HG02610 (cell line): ENCODE data around the gene CYB561D1.
"Not testable (repeated sequence)": the region's sequence is repeated elsewhere in the genome, so short reads cannot be mapped to it uniquely, and the experiment has no call there.

Experiments used
- ATAC-seq: cut with Tn5 transposase; IDR thresholded peaks from one replicate; pipeline ENCODE4 v1.9.1; 2021; ENCODE audit warnings: mild to moderate bottlenecking, moderate library complexity; ENCODE audit not compliant: unreplicated experiment

Gene CYB561D1

GRCh38 chr1:109493805-109494539, at the start of gene CYB561D1:
TSS of gene CYB561D1 (plus strand) at chr1:109494094. CDS start at chr1:109494140, 46 bp downstream.
- ATAC-seq: peak; percentile 86

GRCh38 chr1:109444346-109444745, 49.5 kb upstream of the CYB561D1 start:
- no peak for ATAC-seq

- ATAC-seq: not testable (repeated sequence)
Measured at GRCh38 chr1:109445949-109446695, 47.8 kb upstream of the CYB561D1 start.

GRCh38 chr1:109447524-109447923, 46.4 kb upstream of the CYB561D1 start:
- no peak for ATAC-seq

- no peak for ATAC-seq
Measured at GRCh38 chr1:109454497-109455133, 39.3 kb upstream of the CYB561D1 start.

- no peak for ATAC-seq
Measured at GRCh38 chr1:109457819-109458218, 36.1 kb upstream of the CYB561D1 start.

- ATAC-seq: no peak
Measured at GRCh38 chr1:109466125-109466451, 27.8 kb upstream of the CYB561D1 start.

- ATAC-seq: no peak
Measured at GRCh38 chr1:109466452-109467300, 27.2 kb upstream of the CYB561D1 start, which contains the start of gene SYPL2. TSS of gene SYPL2 (plus strand) at chr1:109466546. CDS start at chr1:109466844, 298 bp downstream.

GRCh38 chr1:109467301-109467777, 26.6 kb upstream of the CYB561D1 start:
- ATAC-seq: no peak

GRCh38 chr1:109468061-109468460, 25.8 kb upstream of the CYB561D1 start:
- no peak for ATAC-seq

GRCh38 chr1:109468903-109469302, 25.0 kb upstream of the CYB561D1 start:
- ATAC-seq: no peak

- ATAC-seq: no peak
Measured at GRCh38 chr1:109470245-109470644, 23.6 kb upstream of the CYB561D1 start.

GRCh38 chr1:109472779-109473178, 21.1 kb upstream of the CYB561D1 start:
- ATAC-seq: no peak

- not testable (repeated sequence) for ATAC-seq
Measured at GRCh38 chr1:109473284-109474057, 20.4 kb upstream of the CYB561D1 start.

- ATAC-seq: no peak
Measured at GRCh38 chr1:109474697-109475096, 19.2 kb upstream of the CYB561D1 start.

- ATAC-seq: no peak
Measured at GRCh38 chr1:109475261-109475660, 18.6 kb upstream of the CYB561D1 start.

GRCh38 chr1:109476825-109477224, 17.1 kb upstream of the CYB561D1 start:
- no peak for ATAC-seq

- no peak for ATAC-seq
Measured at GRCh38 chr1:109477821-109478220, 16.1 kb upstream of the CYB561D1 start.

- ATAC-seq: no peak
Measured at GRCh38 chr1:109478806-109479205, 15.1 kb upstream of the CYB561D1 start.

GRCh38 chr1:109479311-109479710, 14.6 kb upstream of the CYB561D1 start:
- ATAC-seq: no peak
